Measurements from ENCODE around the gene RBM19.
"Not testable (repeated sequence)": the region's sequence is repeated elsewhere in the genome, so short reads cannot be mapped to it uniquely, and the experiment has no call there.

Gene RBM19

GRCh38 chr12:113903381-113903863 is 62.7 kb downstream of the RBM19 start:
- DNase-seq (ENCODE audit: low read depth, low spot score): no peak

DNA sequence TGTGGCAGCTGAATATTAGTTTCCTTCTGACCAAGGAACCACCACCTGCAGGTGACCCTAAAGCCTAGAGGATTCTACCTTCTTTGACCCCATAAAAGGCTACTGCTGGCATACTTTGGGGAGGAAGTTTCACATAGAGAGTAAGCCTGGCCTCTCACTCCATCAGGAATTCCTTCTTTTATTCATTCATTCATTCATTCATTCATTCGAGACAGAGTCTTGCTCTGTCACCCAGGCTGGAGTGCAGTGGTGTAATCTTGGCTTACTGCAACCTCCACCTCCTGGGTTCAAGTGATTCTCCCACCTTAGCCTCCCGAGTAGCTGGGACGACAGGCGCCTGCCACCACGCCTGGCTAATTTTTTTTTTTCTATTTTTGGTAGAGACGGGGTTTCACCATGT is 64.8 kb downstream of the RBM19 start:
- not testable (repeated sequence) for DNase-seq (ENCODE audit: low read depth, low spot score)

DNA sequence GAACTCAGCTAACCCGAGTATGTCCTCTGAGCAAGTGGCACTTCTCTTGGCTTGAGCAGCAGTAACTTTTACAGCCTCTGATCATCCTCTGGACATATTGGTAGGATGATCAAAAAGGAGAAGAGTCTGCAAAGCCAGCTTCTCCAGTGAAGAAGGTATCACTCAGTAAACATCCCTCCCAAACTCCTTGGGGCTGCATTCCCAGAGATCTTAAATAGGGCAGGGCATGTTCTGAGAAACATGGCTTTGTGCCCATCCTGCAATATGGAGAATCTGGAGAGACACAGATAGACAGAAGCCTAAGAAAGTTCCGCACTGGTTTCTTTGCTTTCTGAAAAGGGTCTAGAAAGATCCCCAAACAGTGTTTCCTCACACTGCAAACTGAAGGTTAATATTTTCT is 65.4 kb downstream of the RBM19 start:
- DNase-seq (ENCODE audit: low read depth, low spot score): no peak

DNA sequence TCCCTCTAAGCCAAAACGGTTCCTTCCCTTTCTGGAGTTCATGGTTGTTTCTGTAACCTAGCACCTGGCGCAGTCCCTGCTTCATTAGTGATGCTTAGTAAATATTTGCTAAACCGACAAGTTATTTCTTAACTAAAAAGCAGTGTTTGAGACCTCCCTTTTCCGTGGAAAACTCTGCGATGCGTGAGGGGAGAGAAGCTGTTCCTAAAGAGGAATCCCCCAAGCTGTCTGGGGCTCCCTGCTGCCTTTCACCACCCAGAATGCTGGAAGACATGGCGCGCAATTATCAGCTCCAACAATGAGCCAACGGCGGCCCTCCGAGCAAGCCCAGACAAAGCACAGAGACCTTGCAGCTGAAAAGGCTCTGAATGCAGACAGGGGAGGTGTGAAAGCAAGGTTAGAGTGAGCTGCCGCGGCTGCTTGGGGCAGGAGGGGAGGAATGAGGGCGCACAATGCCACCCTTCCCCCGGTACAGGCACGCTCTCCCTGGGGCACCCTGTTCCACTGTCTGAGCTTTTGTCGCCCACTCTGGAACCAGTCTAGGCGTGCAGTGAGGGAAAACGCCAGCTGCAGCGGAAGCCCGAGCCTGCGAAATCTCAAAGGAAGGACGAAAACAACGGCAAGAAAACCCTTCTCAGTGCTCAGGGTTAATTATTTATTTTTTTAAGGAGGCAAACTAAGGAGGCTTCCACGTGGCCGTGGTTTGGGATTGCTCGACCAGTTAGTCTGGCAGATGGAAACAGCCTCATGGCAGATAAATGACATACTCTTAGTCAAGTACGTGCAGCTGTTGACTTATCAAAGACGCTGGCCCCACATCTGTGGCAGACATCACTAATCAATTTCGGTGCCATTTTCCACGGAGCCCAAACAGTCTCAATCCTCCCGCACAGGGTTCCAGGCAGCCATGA is 66.3 kb downstream of the RBM19 start:
- peak; percentile 69 for DNase-seq (ENCODE audit: low read depth, low spot score)

DNA sequence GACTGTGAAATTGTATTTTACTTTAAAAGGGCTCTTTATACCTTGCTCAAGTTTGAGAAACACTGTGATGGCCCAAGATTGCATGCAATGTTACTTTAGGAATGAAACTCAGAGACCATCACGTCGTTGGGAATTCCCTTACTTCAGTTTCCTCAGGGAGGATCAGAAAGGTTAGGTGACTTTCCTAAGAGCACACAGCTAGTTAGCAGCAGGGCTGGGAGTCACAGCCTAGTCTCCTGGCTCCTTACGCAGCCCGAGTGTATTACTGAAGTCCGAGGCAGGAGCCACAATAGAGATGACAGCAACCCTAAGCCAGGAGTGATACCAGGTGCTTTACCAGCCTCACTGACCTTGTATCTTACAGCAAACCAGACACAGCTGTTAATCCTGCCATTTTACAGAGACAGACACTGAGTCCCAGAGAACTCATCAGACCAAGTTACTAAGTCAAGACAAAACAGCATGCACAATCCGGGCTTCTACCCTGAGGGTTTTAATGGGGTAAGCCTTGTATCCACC is 67.0 kb downstream of the RBM19 start:
- DNase-seq (ENCODE audit: low read depth, low spot score): no peak

GRCh38 chr12:113898466-113898865 is 67.7 kb downstream of the RBM19 start:
- no peak for DNase-seq (ENCODE audit: low read depth, low spot score)

DNA sequence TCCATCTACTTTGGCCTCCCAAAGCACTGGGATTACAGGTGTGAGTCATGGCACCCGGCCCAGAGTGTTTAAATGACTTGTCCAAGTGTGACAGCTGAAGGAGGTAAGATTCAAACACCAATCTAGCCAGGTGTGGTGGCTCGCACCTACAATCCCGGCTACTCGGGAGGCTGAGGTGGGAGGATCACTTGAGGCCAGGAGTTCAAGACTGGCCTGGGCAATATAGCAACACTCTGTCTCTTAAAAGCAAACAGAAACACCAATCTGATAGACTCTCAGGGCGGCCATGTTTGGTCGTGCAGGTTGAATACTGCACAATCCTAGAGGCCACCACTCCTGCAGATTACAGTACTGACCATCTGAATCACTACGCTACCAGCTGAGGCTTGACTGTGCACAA is 68.7 kb downstream of the RBM19 start:
- DNase-seq (ENCODE audit: low read depth, low spot score): no peak

DNA sequence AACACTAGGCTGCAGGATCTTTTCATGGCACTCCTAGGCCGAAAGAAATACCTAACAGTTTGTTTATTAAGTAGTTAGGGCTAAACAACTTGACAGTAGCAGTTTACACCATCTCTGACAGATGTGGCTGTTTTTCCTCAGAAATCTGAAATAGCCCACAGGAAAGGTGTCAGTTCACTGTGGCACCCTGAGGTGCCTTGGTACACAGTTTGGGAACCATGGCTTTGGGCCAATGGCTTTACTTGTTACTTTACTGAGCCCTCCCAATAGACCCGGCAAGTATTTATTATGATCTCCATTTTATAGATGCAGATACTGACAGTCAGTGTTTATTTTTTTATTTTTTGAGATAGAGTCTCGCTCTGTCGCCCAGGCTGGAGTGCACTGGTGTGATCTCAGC is 69.3 kb downstream of the RBM19 start:
- DNase-seq (ENCODE audit: low read depth, low spot score): no peak

DNA sequence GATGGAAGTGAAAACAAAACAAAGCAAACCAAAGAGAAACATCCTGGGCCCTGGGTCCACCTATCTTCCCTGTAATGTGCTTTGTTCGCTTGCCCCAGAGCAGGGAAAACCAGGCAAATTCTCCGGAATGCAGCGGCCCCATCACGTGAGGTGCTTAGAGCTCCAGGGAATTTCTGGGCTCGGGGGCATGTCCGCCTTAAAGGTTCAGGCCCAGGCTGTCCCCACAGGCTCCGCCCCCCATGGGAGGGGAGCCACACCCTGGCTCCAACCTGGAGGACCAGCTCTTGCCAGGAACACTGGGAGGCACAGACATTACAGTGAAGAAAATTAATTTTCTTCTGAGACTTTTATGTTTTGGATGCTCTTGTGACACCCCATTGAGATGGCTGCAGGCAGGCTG is 69.9 kb downstream of the RBM19 start:
- peak; percentile 96 for DNase-seq (ENCODE audit: low read depth, low spot score)

DNA sequence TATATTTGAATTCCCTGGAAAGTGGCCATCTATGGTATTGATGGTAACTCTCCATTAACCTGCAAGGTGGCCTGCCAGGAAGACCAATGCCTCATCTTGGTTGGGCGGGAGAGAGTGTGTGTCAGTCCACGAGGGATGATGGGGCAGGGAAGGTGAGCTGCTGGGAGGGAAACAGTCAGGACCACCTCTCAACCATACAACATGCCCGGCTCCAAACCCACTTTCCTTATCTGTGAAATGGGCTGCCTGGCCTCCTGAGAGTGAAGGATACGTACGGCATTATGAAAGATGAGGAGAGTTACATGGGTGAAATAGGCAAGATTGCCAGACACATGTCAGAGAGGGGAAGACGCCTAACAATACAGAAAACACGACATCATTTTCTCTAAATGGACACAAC is 70.9 kb downstream of the RBM19 start:
- no peak for DNase-seq (ENCODE audit: low read depth, low spot score)

DNA sequence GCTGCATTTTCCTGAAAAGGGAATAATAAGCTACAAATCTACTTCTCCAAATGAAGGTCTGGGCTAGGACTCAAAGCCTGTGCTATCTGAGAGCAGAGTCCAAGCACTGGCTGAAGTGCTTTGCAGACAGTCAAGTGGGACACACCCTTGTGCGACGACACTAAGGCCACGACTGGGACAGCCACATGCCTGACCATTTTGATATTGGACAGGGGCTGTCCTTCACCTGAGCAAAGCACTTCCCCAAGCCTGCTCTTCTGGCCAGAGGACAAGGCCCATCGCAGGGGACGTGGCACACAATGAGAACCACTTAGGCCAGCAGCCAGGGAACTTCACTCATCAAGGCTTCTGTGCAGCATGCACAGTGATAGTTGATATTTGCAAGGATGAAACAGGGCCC is 71.4 kb downstream of the RBM19 start:
- no peak for DNase-seq (ENCODE audit: low read depth, low spot score)

DNA sequence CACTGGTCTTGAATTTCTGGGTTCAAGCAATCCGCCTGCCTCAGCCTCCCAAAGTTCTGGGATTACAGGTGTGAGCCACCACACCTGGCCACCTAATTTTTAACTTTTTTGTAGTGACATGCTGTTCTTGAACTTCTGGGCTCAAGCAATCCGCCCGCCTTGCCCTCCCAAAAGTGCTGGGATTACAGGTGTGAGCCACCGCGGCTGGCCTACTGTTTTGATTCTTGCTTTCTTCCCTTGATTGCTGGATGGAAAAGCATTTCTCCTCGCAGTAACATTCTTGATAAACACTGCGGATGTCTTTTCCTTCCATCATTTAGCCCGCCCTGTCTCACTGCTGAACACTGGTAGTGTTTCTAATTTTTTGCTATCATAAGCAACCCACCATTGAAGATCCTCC is 72.9 kb downstream of the RBM19 start:
- no peak for DNase-seq (ENCODE audit: low read depth, low spot score)

GRCh38 chr12:113892556-113892955 is 73.6 kb downstream of the RBM19 start:
- DNase-seq (ENCODE audit: low read depth, low spot score): no peak

DNA sequence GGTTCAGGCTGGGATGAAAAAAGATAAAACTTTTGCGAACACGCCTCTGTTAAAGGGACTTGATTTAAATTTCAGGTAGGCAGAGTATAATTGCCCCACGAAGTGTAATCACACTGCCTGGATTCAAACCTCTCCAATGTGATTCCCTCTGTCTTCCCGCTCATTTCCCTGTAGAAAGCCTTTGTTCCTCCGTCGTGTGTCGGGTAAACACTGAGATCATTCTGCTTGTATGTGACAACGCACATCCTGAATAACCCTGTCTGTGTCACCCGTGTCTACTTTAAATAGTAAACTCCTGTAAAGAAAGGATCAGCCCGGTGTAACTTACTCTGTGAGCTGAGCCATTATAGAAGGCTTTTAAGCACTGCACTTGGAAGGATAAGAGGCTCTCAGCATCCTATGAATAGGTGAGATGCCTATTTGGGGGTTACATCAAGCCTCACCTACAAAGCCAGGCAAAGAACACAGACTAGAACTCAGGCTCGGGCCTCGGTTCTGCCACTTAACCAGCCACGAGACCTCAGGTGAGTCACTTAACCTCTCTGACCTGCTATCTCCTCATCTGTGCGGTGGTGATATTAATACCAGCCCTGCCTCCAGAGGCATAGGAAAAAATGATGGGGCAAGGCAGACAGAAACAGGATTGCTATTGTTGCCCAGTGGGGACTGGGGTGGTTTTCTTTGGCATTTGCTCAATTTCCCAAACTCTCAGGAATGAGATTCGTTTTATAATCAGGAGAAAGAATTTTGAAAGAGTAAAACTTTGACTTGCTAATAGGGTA is 74.2 kb downstream of the RBM19 start:
- DNase-seq (ENCODE audit: low read depth, low spot score): no peak

- DNase-seq (ENCODE audit: low read depth, low spot score): peak; percentile 50
These were observed 74.9 kb downstream of the RBM19 start for GRCh38 chr12:113891167-113891692.

GRCh38 chr12:113889891-113890581 is 76.1 kb downstream of the RBM19 start:
- DNase-seq (ENCODE audit: low read depth, low spot score): no peak

DNA sequence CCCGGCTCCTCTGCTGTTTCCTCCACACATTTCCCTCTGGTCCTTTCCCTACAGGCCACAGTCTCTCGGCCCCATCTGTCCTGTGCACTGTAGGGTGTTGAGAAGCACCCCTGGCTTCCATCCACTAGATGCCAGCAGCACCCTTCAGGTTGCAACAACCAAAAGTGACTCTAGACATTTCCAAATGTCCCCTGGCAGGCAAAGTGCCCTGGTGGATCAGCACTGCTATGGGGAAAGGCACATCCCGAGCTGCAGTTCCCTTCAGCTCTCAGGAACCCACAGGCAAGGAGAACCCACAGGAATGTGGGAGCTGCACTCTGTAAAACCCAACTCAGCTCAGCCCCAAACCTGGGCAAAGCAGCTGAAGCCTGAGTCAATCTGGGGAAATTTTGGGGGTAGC is 77.0 kb downstream of the RBM19 start:
- no peak for DNase-seq (ENCODE audit: low read depth, low spot score)

DNA sequence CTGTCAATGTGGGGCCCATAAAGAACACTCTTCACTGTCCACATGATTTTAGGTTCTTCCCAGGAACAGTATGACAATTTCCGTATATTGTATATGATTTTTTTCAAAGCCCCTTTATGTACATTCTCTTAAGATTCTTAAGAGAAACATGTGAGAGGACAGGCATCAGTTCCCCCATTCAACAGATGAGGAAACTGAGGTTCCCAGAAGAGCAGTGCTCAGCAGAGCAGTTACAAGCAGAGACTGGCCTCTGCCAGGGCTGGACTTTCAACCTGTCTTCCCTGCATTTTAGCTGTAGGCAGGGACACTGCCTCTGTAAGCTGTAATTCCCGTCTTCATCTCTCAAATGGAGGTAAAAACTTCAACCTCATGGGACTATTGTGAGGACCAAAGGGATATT is 77.7 kb downstream of the RBM19 start:
- no peak for DNase-seq (ENCODE audit: low read depth, low spot score)

DNA sequence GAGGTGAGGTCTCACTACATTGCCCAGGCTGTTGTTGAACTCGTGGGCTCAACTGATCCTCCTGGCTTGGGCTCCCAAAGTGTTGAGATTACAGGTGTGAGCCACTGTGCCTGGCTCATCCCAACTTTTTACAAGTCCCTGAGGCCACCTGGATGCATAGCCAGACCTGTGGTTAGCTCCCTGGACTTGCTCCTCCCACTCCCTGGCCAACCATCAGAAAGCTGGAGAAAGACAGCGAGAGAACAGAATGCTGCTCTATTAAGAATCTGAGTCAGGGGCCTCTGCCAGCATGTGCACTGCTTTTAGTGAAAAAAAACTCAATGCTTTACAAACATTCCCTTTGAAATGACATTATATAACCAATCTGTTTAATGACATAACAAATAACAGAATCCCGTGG is 78.2 kb downstream of the RBM19 start:
- peak; percentile 22 for DNase-seq (ENCODE audit: low read depth, low spot score)

- no peak for DNase-seq (ENCODE audit: low read depth, low spot score)
These were observed 79.4 kb downstream of the RBM19 start for GRCh38 chr12:113886721-113887120.

DNA sequence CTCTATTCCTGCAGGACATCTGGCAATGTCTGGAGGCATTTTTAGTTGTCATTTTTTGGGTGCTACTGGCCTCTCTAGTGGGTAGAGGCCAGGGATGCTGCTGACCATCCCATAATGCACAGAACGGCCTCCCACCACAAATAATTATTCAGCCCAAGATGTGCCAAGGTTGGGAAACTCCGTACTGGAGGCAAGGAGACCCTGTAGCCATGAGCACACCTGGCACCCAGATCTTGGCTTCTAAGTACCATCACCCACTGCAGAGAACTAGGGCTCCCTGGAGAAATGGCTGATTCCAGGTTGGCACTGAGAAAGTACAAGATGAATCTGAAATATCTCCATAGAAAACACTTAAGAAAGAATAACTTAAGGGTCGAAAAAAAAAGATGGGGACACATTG is 81.7 kb downstream of the RBM19 start:
- DNase-seq (ENCODE audit: low read depth, low spot score): no peak

- DNase-seq (ENCODE audit: low read depth, low spot score): no peak
These were observed 83.4 kb downstream of the RBM19 start for GRCh38 chr12:113882690-113883089.
